ENCODE measurements around the gene NEK11. TPM values are rescaled to one million over a fixed set of nuclear protein-coding genes. Genes with fewer than 3 reads are reported as not detected.
"Not testable (repeated sequence)": the region's sequence is repeated elsewhere in the genome, so short reads cannot be mapped to it uniquely, and the experiment has no call there.

The NEK11 gene
- total RNA-seq, 2 donors from 2014 or later: 2.3 to 3.4 TPM

DNA sequence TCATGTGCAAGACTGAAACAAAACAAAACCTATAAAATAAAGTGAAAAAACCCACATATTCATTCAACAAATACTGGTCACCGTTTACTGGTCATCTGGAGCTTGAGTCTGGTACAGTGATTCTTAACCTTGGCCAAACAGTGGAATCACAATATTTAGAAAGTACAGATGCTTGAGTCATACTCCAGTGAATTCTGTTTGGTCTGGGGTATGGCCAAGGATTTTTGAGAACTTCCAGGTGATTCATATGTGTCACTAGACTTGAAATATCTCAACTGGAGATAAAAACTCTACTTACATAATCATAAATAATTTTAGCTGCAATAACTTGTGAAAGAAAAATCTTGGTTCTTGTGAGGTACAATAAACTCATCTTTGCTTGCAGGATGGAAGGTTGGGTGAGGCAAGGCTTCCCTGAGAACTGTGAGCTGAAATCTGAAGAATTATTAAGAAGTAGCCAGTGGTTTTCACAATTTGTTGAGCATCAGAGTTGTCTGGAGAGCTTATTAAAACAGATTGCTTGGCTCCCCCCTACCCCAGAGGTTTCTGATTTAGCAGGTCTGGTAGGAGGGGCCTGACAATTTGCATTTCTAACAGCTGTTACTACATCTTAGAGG, 9.6 kb downstream of the NEK11 start:
- intact Hi-C loops (cut with DNase I): loop anchor here in 1 of 2 donors (10.0 kb wide), 1 partner anchor 998 kb away; the partner anchor contains the start of gene CPNE4
- ATAC-seq (peak in 1 of 2 donors; percentile 97), DNase-seq (no peak)

DNA sequence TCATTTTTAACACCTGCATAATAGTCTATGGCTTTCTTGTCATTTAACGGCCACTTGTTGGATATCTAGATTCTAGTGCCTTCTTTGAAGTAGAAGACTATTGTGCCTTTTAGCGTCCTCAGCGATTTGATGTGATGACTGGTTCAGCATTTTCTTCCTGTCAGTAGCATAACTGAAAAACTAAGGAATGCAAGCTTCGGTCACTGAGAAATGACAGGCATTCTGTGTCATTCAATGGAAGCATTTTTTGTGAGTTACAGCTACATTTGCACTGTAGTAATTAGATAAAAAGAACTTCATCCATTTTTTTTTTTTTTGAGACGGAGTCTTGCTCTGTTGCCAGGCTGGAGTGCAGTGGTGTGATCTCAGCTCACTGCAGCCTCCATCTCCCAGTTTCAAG, 10.3 kb downstream of the NEK11 start:
- DNase-seq: no peak
- ATAC-seq: no peak
- intact Hi-C loops (cut with DNase I): loop anchor here in 1 of 2 donors (10.0 kb wide), 1 partner anchor 998 kb away; the partner anchor contains the start of gene CPNE4

DNA sequence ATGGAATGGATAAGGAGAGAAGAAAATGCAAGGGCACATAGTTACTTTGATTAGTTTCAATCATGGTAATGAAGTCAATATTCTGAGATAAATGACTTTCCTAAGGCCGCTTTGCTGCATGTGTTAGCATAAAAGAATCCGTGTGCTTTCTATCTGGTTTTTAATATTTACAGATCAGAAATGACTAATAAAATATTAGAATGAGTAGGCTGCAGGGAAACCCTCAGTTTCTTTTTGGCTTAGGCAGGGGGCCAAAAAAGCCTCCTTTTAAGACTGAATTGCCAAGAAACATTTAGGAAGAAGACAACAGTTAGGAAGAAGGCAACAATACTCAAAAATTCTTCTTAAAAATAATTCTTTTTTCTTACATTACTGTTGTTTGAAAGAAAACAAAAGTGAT, 11.6 kb downstream of the NEK11 start:
- DNase-seq: no peak
- ATAC-seq: no peak
- intact Hi-C loops (cut with DNase I): loop anchor here in 1 of 2 donors (10.0 kb wide), 1 partner anchor 996 kb away; the partner anchor contains the start of gene CPNE4

DNA sequence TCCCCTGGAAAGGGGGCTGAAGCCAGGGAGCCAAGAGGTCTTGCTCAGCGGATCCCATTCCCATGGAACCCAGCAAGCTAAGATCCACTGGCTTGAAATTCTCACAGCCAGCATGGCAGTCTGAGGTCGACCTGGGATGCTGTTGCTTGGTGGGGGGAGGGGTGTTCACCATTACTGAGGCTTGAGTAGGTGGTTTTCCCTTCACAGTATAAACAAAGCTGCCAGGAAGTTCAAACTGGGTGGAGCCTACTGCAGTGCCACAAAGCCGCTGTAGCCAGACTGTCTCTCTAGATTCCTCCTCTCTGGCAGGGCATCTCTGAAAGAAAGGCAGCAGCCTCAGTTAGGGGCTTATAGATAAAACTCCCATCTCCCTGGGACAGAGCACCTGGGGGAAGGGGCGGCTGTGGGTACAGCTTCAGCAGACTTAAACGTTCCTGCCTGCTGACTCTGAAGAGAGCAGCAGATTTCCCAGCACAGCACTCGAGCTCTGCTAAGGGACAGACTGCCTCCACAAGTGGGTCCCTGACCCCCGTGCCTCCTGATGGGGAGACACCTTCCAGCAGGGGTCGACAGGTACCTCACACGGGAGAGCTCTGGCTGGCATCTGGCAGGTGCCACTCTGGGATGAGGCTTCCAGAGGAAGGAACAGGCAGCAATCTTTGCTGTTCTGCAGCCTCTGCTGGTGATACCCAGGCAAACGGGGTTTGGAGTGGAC, 15.8 kb downstream of the NEK11 start:
- ATAC-seq; intact Hi-C loops (cut with DNase I); DNase-seq: not testable (repeated sequence)

DNA sequence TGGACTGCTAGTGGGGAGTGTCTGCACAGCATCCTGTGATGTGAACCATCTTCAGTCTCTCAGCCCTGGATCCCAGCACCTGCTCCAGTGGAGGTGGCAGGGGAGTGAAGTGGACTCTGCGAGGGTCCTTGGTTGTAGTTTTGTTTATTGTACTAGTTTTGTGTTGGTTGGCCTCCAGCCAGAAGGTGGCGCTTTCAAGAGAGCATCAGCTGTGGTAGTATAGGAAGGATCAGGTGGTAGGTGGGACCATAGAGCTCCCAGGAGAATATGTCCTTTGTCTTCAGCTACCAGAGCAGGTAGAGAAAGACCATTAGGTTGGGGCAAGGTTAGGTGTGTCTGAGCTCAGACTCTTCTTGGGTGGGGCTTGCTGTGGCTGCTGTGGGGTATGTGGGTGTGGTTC, 20.9 kb downstream of the NEK11 start:
- DNase-seq: no peak
- intact Hi-C loops (cut with DNase I): no loop called here
- ATAC-seq: no peak

DNA sequence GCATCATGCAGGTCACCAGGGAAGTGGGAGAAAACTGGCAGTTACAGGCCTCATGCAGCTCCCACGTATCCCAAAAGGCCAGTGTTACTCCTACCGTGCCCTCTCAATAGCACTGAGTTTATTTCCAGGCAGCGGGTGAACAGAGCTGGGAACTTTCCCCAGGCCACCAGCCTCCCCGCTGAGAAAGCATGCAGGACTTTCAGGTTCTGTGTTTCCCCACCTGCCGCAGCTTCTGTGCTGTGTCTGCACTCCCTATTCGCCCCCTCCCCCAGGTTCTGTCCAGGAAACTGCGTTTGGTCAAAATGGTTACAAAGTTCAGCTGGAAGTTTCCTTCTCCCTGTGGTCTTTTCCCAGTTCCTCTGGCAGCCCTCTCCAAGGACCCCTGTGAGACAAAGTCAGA, 21.4 kb downstream of the NEK11 start:
- DNase-seq (no peak), ATAC-seq (no peak)
- intact Hi-C loops (cut with DNase I): no loop called here

DNA sequence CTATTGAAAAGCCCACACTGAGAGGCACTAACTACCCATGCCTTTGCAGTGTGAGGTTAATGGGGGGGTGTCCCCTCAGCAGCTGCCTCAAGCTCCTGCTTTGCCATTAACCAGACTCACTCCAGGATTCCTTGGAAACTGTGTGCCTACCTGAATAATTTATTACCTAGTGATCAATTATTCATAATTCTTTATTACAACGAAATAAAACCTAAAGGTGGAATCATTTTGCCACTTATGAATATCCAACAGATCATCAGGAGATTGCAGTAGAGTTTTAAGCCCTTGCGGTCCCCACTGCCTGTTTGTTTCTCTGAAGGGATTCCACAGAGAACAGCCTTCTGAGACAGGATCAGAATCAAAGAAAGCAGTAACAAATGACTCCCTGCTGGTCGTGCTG, 23.3 kb downstream of the NEK11 start:
- intact Hi-C loops (cut with DNase I): loop anchor here in 1 of 2 donors (10.0 kb wide), 2 partner anchors 965 to 1135 kb away; no protein-coding TSS in a partner anchor
- DNase-seq (no peak), ATAC-seq (no peak)

DNA sequence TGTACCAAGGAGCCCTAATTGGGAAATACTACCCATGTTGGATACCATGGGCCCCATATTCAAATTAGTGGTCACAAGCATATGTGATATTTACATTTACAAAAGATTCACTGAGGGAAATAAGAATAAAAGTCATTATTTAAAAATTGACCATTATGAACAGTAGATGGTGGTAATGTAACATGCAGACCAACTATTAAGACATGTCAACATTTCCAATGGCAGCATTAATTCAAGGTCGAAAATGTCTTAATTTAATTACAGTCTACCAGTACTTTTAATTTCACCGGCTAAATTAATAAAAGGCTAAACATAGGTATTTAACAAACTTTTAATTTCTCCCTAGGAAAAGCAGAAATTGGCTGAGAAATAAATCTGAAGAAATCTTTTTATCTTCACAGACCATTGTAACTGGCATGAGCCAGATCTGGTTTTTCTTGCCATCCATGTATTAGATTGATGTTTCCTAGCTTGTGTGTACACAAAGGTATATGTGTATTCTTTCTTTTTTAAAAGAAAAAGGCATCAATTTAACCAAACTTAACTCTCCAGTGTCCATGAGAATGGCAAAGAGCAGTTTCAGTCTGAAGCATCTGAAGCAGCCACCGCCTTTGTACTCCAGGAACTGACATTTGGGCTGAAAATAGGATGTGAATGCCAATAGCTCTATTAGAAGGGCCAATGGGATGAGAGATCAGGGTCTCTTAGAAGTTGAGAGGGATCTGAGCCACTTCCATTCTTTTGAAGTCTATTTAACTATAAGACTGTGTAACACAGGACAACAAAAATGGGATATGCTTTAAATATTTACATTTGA, 26.6 kb downstream of the NEK11 start:
- DNase-seq: no peak
- ATAC-seq: no peak
- intact Hi-C loops (cut with DNase I): loop anchor here in 1 of 2 donors (10.0 kb wide), 2 partner anchors 962 to 1132 kb away; no protein-coding TSS in a partner anchor

DNA sequence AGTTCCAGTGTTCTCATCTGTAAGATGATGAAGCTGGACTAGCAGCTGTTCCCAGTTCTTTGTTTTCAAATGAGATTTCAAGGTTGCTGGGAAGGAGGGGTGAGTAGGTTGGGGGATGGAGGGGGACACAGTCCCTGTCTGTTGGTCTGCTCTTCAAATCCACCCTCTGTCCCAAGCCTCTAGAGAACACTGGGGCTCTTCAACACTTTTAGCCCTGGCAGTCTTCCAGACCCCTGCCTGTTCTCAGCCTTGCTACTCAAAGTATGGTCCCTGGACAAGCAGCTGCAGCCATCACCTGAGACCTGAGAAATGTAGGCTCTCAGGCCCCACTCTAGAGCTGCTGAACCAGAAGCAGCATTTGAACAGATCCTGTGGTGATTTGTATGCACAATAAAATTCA, 41.3 kb downstream of the NEK11 start:
- peak in 1 of 2 donors; percentile 22 for ATAC-seq

DNA sequence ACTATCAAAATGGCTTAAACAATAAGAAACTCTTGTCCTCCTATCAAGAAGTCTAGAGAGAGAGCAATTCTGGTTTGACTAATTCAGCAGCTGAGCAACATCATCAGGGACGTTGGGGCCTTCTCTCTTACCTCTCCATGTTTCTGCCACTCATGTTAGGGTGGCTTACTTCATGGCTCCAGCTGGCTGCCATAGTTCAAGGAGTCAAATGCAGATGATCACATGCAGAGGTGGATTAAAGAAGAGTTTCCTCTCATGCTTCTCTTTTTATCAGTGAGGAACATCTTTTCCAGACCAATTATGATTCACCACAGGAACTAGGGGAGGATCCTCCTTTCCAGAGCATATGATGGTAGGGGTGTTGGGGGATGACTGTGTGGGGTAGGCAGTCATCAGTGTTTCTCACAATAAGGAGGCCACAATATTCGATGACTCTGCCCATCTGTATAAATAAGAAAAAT, 45.5 kb downstream of the NEK11 start:
- intact Hi-C loops (cut with DNase I): no loop called here
- no peak for DNase-seq
- peak in 1 of 2 donors; percentile 57 for ATAC-seq

More for the DNA sequence above, 41.3 kb downstream of the NEK11 start:
- peak; percentile 22 for DNase-seq
- intact Hi-C loops (cut with DNase I): no loop called here

DNA sequence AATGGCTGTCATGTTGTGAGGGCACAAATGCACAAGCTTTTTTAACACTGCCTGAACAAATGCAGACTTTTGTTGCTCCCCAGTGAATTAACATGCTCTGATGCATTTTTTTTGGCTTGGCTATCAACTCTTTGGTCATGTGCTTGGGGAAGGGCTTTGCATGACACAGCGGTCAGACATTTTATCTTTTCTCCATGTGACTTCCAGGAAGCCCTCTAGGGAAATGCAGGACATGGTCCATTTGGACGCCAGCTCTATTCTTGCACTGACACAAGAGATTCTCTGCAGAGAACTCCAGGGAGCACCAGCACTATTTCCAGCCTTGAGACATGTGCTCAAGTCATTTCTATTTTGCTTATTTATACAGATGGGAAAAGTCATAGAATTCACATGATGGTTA, 46.2 kb downstream of the NEK11 start:
- peak; percentile 95 for ATAC-seq
- intact Hi-C loops (cut with DNase I): no loop called here
- DNase-seq: peak; percentile 20

DNA sequence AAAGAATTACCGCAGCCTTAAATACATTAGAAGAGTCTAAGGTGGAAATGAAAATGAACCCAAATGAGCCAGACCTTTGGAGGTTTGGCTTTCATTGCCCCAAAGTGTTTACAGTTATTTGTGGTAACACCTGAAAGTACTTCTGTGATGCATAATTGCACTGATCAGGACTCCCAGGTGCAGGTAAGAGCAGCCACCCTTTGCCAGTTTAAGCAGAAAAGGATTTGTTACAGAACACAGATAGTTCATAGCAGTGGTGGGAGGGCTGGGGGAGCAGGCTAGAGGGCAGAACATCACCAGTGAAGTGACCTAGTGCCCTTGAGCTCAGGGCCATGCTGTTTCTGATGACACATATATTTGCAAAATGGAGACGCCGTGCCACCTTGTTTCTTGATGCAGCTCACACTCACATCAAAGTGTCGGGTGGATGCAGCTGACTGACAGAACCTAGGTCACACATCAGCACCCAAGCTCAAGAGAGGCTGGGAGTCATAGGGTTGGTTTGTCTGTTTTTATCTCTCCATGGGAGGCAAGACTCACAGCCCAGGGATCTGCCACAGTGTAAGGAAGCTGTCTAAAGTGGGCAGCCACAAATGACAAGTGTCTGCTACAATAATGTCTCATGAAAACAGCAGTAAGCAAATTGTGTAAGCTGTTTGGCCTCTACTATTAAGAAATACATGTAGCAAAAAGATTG, 49.1 kb downstream of the NEK11 start:
- ATAC-seq: no peak
- no peak for DNase-seq
- intact Hi-C loops (cut with DNase I): no loop called here

DNA sequence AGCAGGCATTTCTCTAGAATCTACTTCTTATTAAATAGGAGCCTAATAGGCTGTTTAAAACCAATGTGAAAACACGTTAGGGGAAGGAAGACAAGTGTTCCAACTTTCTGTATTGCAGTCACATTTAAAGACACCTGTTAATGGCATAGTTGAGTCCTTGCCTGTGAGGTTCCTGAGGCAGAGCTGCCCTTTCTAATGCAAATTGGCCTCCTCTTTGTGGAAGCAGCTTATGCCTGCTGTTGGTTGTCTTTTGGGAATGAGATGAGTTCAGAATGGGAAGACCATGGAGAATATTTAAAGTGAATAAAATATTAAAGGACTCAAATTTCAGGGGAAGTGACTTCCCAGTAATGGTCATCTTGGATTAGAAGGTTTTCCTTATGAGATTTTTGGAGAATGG, 51.2 kb downstream of the NEK11 start:
- no peak for ATAC-seq
- intact Hi-C loops (cut with DNase I): no loop called here
- DNase-seq: no peak

DNA sequence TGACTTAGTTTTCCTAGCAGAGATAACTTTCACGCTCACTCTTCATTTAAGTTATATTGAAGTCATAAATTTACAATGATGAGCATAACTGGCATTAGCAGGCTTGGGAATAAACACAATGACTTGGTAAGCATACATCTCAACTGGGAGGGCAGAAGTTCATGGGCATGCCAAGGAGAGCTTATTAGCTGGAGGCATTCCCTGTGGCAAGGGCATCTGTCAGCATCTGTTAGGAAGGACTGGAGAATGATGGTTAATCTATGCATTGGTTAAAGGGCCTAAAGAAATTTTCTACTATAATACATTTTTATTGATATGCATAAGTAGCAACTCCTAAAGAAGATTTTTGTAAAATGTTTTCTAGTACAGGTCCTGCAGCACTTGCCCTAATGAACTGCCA, 52.4 kb downstream of the NEK11 start:
- intact Hi-C loops (cut with DNase I): no loop called here
- no peak for ATAC-seq
- DNase-seq: no peak

DNA sequence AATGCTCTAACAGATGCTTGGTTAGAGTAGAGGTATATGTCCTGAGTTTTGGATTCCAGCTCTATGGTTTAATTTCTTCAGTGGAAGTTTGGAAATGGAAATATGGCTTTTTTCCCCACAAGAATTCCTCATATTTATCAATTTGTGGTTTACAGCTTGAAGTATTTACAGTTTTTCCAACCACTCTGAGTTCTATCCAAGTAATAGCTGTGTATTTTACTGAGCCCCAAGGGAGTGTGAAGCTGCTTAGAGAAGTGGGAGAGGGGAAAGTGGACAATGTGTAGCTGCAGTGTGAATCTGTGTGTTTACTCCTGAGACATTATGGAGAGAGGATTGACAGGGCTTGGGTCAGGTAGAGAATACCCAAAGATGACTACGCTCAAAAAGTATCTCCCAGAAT, 54.5 kb downstream of the NEK11 start:
- intact Hi-C loops (cut with DNase I): no loop called here
- DNase-seq (no peak), ATAC-seq (no peak)

DNA sequence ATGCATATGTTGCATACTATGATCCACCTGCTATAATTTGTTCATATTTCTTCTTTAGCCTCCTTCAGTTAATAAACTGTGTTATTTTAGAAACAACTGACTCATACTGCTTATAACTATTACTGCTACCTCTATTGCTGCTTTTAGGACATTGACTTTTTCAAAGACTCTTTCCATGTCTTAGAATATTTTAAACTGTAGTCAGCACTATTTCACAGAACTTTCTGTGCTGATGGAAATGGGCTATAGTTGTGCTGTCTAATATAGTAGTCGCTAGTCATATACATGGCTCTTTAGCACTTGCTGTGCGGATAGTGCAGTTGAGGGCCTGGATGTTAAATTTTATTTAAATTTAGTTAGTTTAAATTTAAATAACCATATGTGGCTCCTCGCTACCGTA, 55.6 kb downstream of the NEK11 start:
- intact Hi-C loops (cut with DNase I): no loop called here
- ATAC-seq (no peak), DNase-seq (no peak)

DNA sequence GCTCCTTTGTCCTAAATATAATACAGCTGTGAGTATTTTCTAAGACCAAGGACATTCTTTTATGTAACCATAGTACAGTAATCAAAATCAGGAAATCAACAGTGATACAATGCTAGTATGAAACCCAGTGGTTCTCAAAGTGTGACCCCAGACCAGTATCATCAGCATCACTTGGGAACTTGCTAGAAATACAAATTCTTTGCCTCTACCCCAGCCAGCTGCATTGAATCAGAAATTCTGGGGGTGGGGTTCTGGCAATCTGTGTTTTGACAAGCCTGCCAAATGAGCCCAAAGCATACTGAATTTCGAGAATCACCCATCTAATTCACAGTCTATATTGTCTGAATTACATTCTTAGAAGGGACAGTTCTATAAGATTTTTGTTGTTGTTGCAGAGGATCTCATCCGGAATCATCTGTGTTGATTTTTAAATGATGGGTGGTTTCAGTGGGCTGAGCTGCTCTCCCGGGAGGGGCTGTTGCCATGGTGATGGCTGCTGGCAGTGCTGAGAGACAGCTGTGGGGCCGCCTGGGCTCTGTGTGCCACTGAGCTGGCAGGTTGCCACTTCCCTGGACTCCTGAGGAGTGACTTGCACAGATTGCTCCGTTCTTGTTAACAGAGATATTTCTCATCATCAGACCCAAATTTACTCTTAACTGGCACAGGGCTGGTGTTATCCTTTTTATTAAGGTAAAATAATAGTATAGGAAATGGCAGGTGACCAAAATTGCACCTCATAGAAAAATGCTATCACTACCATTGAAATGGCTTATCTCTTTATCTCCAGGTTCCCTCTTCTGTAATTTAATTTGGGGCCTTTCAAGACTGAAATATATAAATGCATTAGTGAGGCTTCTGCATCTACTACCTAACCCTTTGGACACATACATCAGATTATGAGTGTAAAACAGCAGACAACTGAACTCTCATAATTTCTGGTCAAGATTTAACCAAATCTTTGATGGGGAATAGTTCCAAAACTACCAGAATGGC, 56.5 kb downstream of the NEK11 start:
- DNase-seq (peak; percentile 53), ATAC-seq (peak; percentile 45 to 57)
- intact Hi-C loops (cut with DNase I): no loop called here

DNA sequence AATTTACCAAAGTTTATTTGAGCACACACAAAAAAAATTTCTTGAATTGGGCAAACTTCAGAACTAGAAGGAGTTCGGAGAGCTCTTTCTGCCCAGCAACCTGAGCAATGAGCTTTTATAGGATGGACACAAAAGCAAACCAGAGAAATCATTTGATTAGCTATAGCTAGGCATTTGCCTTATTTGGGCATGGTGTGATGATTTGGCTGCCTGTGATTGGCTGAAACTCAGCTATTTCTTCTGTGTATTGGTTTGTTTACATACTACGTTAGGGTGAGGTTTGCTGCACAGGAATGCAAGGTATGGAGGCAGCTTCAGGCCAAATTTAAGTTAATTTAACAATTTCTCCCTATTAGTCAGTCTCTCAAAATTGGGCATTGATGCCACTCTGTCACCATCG, 65.1 kb downstream of the NEK11 start:
- intact Hi-C loops (cut with DNase I): no loop called here
- ATAC-seq: no peak
- DNase-seq: no peak
